ENCODE data around the gene SMAD1. TPM values are rescaled to one million over a fixed set of nuclear protein-coding genes. Genes with fewer than 3 reads are reported as not detected.

The SMAD1 gene
- polyA plus RNA-seq, 1 donor (not counting 4 experiments of a cell fraction or from before 2014, with no cell fraction given) = 33.5 TPM

- Histone ChIP-seq H2AFZ (ENCODE audit: control insufficient read depth, low read length) (no peak overlapping the region), H4K20me1 (ENCODE audit: control insufficient read depth, extremely low read depth, insufficient read depth, low read length) (no peaks in the 10 kb centered on the region), H3K9ac (ENCODE audit: control insufficient read depth, extremely low read depth, insufficient read depth, low read length) (no peak overlapping the region), H3K27me3 (ENCODE audit: control insufficient read depth, extremely low read depth, insufficient read depth, low read length) (no peaks in the 10 kb centered on the region), H3K9me3 (ENCODE audit: control insufficient read depth, low read depth, low read length) (no peaks in the 10 kb centered on the region), H3K4me1 (ENCODE audit: control insufficient read depth, extremely low read depth, insufficient read depth, low read length) (no peaks in the 10 kb centered on the region), H3K79me2 (ENCODE audit: control insufficient read depth, insufficient read depth, low read length) (no peaks in the 10 kb centered on the region), H3K9me1 (ENCODE audit: control insufficient read depth, extremely low read depth, insufficient read depth, low read length) (no peaks in the 10 kb centered on the region), H3K27ac (ENCODE audit: control insufficient read depth, insufficient read depth, low read length) (no peak overlapping the region), H3K36me3 (ENCODE audit: control insufficient read depth in 2 of 2, extremely low read depth in 1 of 2, insufficient read depth in 2 of 2, low read length in 2 of 2) (no peaks in the 10 kb centered on the region), H3K4me3 (ENCODE audit: control insufficient read depth in 2 of 3, extremely low read depth in 1 of 3, insufficient read depth in 2 of 3, low read depth in 1 of 3, low read length in 3 of 3) (no peak overlapping the region), H3K4me2 (ENCODE audit: control insufficient read depth, extremely low read depth, insufficient read depth, low read depth, low read length) (no peak overlapping the region)
- TF ChIP-seq EZH2 (IDR thresholded peaks at IDR 0.05; ENCODE audit: low read length) = no peak
- TF ChIP-seq CTCF (optimal IDR thresholded peaks at IDR 0.05 in 1 of 3, IDR thresholded peaks at IDR 0.05 in 1 of 3, conservative IDR thresholded peaks at IDR 0.05 in 1 of 3; ENCODE audit: extremely low read depth in 1 of 3, insufficient read depth in 2 of 3, low read length in 3 of 3) = no peak
- dilution Hi-C loops (cut with MboI; ENCODE audit: extremely low pct_ligation_motif_present, low sequenced_read_pairs) = loop anchor here (25.0 kb wide), 1 partner anchor 394 kb away; no protein-coding TSS in a partner anchor
- FAIRE-seq = no peak
- no peak for DNase-seq (ENCODE audit: low read depth, low spot score)
Observed at GRCh38 chr4:145605941-145606340, 124.3 kb downstream of the SMAD1 start.

Other genes starting within 250 kb of the SMAD1 start
- 6.1 to 9.4 TPM (median 7.1 TPM) in 3 replicates for gene MMAA, start 137.5 kb downstream of the SMAD1 start, polyA plus RNA-seq
- not detected in 3 replicates for gene C4orf51, start 198.3 kb downstream of the SMAD1 start, polyA plus RNA-seq

Measured in keratinocyte (primary cell).